Stimulated activated CD4-positive, alpha-beta T cell treated with anti-CD3 and anti-CD28 coated beads, Interleukin-12 subunit alpha, Interleukin-12 subunit beta, amount 100 ng/mL, for 4 hours (primary cell): ENCODE data around the gene LACC1.

Source experiments
- DNase-seq: peaks from one replicate; pipeline ENCODE4 v3.0.0-alpha.2; 2020

The LACC1 gene

DNA sequence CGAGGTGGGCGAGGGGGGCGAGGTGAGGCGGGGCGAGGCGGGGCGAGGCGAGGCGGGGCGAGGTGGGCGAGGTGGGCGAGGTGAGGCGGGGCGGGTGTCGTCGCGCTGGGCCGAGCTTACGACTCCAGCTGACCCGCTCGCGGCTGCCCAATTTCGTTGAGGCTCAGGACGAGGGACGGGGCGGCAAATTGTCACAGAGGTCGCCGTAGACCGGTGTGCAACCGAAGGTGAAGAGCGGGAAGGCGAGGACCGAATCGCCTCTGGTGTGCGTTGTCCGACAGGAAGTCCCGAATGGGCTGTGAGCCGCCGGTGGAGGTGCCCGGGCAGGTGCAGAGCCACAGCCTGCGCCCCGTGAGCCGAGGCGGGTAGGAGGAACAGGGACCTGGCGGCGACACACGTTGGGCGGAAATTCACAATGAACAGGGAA, at the start of gene LACC1:
LACC1 (plus strand) TSS at position 150 of the 427 bp plus-strand sequence. CDS start 1,082 bp downstream, outside the sequence.
- no peak for DNase-seq

- no peak for DNase-seq
Measured at GRCh38 chr13:43830497-43830881, 49.2 kb upstream of the LACC1 start.

GRCh38 chr13:43831088-43831487, 48.6 kb upstream of the LACC1 start:
- no peak for DNase-seq

GRCh38 chr13:43835701-43836100, 44.0 kb upstream of the LACC1 start:
- no peak for DNase-seq

- DNase-seq = no peak
Measured at GRCh38 chr13:43838909-43839308, 40.8 kb upstream of the LACC1 start.

GRCh38 chr13:43846496-43847158, 33.1 kb upstream of the LACC1 start:
- no peak for DNase-seq

- no peak for DNase-seq
Measured at GRCh38 chr13:43848001-43848649, 31.6 kb upstream of the LACC1 start.

DNA sequence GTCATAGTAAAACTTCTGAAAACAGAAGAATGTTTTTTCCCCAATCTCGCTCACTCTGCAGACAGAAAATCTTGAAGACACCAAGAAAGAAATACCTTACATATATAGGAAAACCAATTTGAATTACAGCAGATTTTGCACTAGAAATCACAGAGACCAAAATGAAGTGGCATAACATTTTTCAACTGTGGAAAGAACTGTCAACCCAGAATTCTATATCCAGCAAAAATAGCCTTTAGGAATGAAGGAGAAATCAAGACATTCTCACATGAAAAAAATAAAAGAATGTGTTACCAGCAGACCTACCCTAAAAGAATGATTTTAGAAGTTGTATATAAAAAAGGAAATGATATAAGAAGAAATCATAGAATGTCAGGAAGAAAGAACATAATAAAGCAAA, 28.8 kb upstream of the LACC1 start:
- DNase-seq = no peak

GRCh38 chr13:43852923-43853404, 26.7 kb upstream of the LACC1 start:
- DNase-seq = no peak

GRCh38 chr13:43861863-43862262, 17.8 kb upstream of the LACC1 start:
- DNase-seq = no peak

- no peak for DNase-seq
Measured at GRCh38 chr13:43864921-43865320, 14.8 kb upstream of the LACC1 start.

GRCh38 chr13:43865892-43866291, 13.8 kb upstream of the LACC1 start:
- DNase-seq = no peak

- no peak for DNase-seq
Measured at GRCh38 chr13:43872181-43872580, 7.5 kb upstream of the LACC1 start.

DNA sequence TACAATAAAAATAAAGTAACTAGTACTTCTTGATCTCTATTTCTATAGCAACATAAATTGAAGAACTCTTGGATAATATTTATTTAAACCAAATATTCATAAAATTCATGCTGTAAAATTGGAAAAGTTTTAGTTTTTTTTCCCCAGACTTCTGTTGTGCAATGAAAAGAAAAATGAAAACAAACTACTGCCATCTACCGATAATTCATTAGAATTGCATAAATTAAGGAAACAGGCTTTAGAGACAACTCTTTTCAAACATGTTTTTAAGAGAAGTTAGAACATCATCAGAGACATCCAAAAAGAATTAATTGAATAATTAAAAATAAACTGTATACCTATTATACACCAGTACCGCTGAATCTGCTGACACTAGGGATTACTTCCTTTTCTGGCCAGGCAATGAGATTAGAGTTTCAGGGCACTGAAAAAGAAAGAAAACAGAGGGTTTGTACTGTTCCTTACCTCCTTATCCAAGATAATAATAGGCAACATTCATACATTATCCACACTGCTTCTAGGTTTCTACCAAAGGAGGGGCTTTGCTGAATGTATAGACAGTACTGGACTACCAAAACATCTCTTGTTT, 5.1 kb upstream of the LACC1 start:
- no peak for DNase-seq

DNA sequence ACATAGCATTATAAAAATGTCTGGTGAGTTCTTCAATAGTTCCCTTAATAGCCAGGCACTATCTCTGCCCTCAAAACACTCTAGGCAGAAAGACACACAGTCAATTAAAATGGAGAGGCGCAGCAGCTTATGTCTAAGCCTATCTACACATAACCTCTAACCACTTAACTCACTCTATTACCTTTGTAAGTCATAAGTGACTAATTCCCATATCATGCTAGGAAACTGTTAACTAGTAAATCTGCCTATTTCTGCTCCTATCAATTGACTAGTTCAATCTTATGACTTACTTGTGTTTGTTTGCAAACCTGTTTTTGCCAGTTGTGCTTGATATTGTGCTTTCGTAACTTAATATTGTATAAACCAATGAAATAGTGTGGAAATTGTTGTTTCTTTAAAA, 3.3 kb upstream of the LACC1 start:
- DNase-seq = no peak

DNA sequence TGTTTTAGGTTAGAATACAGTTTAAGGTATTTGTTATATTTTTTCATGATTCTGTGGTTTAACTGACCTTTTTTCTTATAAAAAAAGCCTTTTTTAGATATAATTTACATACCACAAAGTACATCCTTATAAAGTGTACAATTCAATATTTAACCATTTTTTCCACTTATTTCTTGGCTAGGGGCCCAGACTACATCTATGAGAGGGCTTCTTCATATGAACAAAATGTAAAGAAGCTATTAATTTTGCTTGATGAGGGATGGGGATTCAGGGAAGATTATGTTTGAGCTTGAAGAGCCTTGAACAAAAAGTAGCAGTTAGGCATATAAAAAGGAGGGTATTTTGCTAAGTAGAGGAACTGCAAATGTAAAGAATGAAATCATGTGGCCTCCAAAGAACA, 2.4 kb upstream of the LACC1 start:
- no peak for DNase-seq

- DNase-seq = no peak
Measured at GRCh38 chr13:43877766-43878165, 1.9 kb upstream of the LACC1 start.

- peak; percentile 77 for DNase-seq
Measured at GRCh38 chr13:43878892-43879754, 581 bp upstream of the LACC1 start, which contains the start of gene CCDC122. Gene CCDC122 (minus strand): TSS chr13:43879740. CDS start chr13:43869376, 10,364 bp downstream.

GRCh38 chr13:43880214-43880855, 631 bp downstream of the LACC1 start:
- no peak for DNase-seq

DNA sequence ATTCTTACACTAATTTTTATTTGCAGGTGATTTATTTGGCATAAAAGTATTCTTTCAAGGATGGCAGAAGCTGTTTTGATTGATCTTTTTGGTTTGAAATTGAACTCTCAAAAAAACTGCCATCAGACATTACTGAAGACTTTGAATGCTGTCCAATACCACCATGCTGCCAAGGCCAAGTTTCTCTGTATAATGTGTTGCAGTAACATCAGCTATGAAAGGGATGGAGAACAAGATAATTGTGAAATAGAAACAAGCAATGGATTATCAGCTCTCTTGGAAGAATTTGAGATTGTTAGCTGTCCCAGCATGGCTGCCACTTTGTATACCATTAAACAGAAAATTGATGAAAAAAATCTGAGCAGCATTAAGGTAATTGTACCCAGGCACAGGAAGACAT, 1.2 kb downstream of the LACC1 start:
- no peak for DNase-seq

GRCh38 chr13:43881580-43881979, 1.9 kb downstream of the LACC1 start:
- no peak for DNase-seq

DNA sequence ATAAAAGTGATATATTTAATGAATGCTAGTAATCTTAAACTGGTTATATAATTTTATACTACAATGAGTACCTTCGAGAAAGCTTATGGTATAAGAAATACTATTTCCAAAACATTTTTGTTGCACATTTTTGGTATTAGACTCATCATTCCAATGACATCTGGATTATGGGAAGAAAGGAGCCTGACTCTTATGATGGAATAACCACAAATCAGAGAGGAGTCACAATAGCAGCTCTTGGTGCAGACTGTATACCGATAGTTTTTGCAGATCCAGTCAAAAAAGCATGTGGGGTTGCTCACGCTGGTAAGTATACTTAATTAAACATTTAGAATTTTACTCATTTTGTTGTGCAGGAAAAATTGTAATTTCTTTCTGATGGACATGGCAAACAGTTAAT, 3.9 kb downstream of the LACC1 start:
- DNase-seq = no peak

DNA sequence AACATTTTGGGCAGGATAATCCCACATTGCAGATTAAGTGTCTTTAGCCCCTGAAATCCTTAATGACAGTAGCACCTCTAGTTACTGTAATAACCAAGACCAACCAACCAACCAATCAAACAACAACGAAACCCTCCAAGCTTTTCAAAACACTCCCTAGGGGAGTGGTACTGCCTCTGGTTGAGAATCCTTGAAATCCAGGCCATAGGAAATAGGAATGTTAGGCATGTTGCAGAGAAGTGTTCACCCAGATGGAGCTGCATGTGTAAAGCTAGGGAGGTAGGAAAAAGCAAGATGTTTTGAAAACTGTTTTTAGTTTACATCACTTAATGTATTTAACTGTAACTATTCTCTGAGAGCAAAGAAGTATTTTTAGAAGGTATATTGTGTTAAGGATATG, 4.5 kb downstream of the LACC1 start:
- no peak for DNase-seq
